Inflammatory macrophage (primary cell): ENCODE data around the gene PIGU.
A peak's percentile ranks its signal among the peaks of the same experiment; 100 is the strongest.

ENCODE experiments used
- DNase-seq, 2 donors: peaks; one replicate each; pipeline ENCODE4 v3.0.0-alpha.2; 2020 to 2022

Gene PIGU

DNA sequence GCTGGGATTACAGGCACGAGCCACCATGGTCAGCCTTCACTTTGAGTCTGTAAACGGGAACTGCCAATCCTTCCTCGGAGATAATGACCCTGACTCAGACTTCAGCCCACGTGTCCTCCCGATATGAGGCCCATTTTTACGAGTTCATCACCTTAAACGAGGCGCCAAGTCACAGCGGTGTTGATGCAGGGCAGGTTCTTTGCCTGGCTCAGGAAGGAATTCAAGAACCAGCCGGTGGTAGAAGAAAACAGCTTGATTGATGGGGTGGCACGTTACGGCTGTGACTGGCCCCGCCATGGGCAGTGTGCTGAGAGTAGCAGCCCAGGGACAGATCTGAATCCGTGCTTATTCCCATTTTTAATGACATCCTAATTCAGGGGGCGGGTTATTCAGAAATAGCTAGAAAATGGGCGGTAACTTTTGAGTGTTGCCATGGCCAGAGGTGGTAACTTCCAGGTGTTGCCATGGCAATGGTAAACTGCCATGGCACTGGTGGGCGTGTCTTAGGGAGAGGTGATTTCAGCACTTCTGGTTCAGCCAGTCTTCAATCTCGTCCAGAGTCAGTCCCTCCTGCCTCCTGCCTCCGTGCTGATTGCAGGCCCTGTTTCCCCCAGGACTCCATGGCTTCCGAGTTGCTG, 127.5 kb downstream of the PIGU start:
- peak; percentile 15 to 16 for DNase-seq

DNA sequence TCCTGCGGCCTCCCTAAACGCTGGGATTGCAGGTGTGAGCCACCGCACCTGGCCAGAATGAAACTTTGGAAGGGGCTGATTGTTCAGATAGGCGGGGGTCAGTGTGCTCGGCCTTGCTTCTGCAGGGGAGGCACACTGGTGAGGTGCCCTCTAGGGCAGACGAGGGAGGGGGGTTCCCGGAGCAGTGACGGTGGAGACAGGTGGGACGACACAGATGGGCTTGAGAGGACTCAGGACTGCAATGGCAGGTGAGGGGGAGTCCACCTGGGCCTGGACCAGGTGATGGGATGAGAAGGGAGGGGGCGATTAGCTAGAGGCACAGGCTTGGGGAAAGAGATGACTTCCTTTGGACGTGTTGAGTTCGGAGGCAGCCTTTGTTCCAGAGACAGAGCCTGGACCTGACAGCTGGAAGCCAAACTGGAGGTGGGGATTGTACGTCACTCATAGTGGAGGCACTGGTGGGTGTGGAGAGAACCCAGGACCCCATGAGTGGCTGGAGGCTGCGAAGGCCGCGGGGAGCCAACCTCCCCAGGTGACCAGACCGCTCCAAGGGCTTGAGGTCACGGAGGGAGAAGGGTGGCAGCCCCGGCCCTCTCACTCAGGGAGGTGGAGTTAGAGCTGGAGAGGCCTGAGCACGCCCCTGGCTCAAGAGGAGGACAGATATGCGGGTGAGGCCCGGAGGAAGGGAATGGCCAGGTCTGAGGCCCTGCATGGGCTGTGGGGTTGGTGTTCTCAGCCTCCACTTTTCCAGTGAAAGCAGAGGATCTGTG, 128.9 kb downstream of the PIGU start:
- no peak for DNase-seq

DNA sequence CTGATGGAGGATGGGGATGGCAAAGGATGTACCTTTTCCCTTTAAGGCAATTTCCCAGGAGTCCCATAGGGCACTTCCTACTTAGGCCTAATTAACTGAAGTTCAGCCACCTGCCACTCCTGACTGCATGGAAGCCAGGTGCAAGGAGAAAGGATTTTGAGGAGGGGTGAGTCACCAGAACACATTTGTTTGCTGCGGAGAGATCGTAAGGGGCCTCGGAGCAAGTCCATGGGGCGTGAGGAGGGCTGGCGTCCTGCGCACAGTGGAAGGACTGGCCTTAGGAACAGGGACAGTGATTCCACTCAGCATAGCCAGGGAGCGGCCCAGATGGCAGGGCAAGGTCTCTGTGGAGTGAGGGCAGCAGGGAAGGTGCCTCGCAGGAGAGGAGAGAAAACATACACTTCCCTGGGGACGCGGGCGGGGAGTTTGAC, 130.1 kb downstream of the PIGU start:
- DNase-seq: no peak

DNA sequence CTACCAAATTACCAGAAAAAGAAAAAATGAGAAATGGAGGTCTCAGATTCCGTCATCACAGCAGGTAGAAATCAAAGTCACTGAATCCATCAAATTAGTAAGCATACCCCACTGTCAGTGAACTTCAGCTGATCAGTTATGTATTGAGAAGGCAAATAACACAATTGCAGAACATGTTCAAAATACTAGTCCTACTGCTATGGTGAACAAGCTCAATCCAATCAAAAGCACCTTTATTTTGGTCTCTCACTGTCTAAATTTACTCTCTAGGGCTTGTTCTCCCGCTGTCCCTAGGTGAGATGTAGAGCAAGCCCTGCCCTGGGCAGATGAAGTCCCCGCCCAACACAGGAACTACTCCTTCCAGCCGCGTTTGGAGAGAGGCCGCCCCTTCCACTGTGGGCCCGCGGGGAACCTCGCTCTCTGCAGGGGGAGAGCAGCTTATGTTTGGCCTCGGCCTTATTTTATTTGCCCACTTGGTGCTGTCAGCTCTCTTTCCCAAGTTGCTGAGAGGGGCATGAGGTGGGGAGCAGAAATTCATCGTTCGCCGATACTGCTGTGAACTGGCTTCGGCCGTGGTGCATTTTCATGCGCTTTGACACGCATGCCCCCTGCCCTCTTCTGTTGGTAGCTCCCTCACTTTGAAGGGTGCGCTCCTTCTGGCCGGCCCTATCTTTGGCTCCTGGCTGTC, 132.6 kb downstream of the PIGU start:
- DNase-seq: no peak

DNA sequence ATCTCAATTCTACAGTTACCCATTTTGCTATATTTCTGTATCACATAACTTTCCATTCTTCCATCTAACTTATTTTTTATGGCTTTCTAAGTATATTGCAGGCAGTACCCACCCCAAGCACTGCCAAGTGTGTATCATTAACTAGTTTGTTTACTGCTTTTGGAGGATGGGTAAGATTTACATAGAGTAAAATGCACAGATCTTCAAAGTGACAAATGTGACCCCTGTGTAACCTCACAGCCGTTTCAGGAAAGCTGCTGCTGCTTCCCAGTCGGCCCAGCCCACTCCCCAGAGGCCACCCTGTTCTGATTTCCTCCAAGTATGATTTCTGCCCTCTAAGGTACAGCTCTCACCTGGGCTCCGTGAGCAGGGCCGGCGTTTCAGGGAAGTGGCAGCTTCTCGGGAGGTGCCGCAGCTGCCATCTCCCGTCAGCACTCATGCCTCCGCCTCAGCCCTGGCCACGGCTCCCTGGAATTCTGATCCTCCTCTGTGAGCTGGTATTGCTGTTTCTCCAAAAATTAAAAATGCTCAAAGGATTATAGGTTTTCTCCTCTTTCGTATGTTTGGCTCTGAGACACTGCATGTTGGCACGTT, 133.3 kb downstream of the PIGU start:
- no peak for DNase-seq

DNA sequence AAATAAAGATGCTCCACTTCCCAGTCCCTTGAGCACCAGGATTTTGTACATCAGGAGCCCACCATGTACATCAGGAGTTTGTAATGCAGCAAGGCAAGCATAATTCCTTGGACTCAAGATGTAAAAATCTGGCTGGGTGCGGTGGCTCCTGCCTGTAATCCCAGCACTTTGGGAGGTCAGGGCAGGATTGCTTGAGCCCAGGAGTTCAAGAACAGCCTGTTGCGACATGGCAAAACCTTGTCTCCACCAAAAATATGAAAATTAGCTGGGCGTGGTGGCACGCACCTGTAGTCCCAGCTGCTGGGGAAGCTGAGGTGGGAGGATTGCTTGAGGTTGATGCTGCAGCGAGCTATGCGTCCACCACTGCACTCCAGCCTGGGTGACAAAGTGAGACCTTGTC, 134.5 kb downstream of the PIGU start:
- DNase-seq: no peak

DNA sequence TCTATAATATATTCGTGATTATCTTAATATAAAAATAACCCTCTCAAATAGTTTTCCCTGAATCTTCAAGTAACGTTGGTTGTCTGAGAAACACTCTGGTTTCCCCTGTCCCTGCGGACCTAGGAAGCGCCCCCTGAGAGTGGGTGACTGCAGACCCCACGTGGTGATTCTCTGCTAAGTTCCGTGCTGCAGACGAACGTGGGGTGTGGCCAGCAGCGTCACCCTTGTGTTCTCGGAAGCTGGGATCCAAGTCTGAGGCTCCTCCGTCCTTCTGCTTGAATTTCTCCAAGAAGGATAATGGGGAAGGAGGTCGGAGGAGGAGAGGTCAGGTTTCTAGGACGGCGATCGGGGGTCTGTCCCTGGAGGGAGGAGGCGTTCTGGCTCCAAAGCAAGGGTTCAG, 135.0 kb downstream of the PIGU start:
- DNase-seq: no peak

DNA sequence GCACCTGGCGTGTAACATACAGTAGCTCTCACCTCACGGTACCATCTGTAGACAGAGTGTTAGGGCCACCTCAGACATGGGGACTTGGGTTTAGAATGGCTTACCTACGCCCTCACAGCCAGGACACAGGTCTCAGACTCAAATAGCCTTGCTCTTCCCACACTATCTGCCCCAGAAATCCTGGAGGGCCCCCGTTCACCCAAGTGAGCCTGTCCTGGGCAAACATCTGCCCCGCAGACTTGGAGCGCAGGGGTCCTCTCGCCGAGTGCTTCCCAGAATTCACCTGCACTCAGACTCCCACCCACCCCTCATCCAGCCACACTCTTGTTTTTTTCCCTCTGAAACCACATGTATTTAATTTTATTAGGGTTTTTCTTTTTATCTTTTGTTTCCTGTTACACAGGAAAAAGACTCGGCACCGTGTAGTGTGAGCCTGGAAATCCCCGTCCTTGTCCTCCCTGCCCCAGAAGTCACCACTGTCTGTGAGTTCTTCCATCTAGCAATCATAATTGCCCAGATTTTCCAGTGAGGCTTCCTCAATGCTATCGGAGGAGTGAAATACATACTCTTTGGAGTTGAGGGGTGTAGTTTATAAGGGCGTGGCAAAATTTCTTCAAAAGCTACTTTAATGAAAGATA, 135.5 kb downstream of the PIGU start:
- no peak for DNase-seq

DNA sequence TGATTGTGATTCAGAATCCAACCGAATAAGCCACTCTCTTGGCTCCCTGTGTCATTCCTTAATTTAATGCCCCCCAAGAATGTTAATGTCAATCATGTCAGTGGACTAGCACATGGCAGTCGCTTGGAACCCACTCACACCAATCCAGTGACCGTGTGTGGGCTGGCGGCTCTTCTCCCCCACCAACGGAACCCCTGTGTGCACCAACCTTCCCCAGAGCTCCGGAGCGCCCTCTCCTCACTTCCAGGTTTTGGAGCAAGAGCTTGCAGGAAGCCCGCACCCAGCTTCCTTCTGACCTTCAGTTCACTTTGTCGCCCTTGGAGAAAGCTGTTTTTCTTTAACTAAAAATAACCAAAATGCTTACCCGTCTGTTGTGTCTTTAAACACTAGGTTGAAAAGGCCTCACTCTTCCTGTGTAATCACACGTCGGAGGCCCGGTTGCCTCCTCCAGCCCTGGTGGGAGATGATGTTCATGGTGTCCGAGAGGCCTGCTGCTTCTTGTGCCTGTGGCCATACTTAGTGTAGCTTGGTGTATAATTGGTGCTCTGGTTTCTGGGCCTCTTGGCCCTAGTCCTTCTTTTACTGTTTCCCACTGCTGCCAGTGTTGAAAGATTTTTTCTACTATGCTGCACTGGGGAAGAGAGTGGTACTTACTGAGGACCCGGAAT, 136.2 kb downstream of the PIGU start:
- no peak for DNase-seq

DNA sequence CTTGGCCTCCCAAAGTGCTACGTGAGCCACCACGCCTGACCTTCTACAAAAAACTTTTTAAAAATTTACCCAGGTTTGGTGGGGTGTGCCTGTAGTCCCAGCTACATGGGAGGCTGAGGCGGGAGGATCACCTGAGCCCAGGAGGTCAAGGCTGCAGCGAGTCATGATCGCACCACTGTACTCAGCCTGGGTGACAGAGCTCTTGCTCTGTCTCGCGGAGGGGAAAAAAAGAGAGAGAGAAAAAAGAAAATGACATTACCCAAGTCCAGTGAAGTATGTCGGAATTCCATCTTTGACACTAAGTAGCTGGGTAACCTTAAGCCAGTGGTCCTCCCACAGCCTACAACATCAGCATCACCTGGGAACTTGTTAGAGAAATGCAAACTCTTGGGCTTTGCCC, 137.1 kb downstream of the PIGU start:
- no peak for DNase-seq

DNA sequence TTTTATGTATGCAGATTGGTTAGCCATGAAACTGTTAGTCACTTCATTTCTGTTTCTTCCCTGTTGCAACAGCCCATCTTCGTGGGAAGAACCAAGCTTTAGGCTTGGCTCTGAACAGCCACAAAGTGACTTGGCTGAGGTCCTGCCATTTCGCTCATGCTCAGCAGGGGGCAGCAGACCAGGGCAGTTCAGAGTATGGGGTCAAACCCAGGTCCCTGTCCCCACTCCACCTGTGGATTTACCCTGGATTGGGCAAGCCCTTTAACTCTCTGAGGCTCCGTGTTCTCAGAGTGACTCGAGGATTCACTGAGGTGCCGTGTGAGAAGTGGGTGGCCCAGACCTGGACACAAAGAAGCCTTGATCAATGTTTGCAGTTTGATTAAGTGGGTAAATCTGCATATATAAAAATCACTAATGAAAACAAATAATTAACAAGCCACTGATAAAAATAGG, 138.2 kb downstream of the PIGU start:
- DNase-seq: peak; percentile 66 to 75

DNA sequence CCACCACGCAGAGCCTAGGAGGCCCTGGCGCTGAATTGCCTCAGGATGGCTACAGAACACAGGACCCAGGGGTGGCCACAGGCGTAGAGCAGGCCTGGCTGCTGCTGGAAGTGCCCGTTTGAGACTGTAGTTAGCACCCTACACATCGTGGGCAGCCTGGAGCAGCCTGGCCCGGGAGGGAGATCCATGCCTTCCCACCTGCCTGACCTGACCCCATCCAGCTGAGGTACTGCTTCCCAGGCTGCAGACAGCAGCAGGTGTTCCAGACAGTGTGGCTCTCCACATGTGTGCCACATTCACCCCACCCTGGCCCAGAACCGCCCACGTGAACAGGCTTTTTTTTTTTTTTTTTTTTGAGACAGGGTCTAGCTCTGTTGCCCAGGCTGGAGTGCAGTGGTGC, 139.2 kb downstream of the PIGU start:
- DNase-seq: no peak

DNA sequence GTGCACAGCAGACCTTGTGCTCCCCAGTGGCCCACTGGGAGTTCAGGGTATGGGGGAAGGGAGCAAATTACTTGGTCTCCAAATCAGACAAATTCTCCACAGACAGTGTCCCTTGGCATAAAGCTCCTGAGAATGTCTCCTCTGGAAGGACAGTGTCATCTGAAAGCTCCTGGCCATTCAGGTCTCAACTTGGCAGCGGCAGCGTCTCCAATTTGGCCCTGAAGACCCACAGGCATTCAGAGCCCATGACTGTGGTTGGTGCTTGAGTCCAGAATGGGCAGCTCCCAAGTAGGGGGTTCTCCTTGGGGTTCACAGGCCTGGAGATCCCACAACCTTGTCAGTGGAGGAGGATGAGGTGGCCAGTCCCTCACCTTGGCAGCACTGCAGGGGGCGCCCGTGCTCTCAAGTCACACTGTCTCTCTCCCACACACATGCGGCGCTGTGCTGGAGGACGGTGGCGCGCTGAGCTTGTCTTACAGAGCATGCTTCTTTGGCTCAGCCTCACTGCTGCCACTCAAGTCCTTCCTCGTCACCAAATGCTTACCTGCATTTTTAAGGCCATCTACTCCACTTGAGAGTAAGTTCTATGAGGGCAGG, 140.0 kb downstream of the PIGU start:
- DNase-seq: peak in 1 of 2 donors; percentile 26

DNA sequence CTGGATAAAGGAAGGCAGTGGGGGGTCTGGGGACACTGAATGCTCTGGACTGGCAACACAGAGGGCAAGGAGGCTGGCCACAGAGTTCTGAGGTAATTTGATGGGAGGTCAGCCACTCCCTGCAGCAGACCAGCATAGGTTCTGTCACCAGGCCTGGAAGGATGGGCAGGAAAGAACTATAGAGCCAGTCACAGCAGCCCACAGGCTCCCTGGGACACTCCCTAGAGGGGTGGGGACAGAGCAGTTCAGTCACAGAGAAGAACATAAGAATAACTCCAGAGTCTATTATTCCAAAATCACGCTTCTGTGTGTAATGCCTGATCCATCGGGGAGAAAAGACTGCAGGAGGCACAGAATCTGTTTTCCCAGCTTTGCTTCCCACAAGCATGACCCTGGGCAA, 141.0 kb downstream of the PIGU start:
- DNase-seq: no peak

DNA sequence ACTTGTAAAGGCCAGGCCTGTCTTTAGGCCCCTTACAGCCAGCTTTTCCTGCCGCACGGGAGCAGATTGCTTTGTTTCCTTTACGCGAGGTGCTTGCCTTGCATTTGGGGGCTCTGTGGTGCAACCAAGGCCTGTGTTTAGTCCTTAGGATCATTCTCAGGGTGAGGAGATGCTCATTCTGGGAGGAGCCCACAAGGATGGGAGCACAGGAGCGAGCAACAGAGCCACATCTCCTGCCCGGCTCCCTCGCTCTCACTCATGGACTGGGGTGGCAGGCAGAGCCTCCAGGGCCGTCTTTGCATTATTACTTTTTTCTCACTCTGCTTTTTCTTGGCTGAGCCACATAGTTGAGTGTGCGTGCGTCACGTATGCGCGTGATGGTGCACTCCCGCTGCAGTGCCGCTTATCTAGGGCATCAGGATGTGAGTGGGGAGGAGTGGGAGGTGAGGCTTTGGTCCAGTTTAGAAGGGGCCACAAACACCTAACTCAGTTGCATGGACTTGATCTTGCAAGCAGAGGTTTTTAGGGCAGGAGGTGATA, 141.5 kb downstream of the PIGU start:
- no peak for DNase-seq

DNA sequence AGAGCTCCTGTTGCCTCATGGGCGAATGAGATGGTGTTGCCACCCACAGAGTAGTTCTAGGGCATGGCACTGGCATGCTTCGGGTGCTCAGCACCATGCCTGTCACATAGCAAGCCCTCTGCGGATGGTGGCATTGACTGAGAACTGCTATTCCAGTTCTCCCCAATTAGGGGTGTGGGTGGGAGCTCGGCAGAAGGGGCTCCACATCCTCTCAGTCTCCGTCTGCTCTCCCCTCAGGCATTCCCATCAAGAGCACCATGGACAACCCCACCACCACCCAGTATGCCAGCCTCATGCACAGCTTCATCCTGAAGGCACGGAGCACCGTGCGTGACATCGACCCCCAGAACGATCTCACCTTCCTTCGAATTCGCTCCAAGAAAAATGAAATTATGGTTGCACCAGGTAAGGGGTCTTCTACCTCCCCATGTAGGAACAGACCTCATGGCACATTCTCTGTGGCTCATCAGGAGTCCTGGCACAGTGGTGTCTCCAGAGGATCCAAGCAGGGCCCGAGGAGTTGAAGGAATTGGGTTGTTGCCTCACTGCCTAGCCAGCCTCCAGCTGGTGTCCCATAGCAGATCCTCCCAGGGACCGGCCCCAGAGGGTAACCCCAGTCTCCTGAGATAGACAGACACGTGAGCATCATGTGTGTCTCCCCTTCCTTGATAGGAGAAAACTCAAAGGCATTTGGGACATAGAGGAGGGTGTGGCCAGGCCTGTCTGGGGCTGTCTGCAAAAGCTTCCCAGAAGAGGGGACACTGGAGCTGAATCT, 142.3 kb downstream of the PIGU start:
- DNase-seq: no peak

DNA sequence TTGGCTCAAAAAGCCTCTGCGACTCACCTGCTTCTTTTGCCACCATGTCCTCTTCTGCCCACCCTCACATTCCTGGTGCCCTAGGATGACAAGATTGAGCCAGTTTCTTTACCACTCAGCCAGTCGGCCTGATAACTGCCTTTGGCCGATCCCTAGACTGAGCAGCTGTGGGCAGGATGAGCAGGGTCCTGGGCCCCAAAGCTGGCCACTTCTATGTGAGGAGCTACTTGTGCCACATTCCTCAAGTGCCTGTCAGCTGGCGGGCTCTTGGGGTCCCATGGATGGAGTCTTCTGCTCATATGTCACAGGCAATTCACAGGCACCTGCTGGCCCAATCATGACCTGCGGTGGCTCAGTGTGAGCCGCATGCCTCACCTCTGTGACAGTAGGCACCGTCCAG, 144.1 kb downstream of the PIGU start:
- no peak for DNase-seq

DNA sequence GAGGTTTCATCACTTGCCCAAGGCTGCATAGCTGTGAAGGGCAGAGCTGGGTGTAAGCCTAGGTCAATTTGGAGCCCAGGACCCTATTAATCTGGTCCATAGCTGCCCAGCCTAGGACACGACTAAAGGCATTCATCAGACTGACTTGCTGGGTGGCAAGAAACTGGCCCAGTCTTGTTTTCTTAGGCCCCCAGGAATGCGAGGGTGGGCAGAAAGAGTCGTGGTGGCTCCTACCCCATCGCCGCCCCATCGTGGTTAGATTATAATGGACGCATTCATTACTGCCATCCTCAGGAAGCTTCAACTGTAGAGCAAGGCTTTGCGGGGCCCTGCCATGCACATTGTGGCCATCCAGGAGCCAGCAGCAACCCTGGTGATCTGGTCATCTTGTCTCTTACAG, 144.6 kb downstream of the PIGU start:
- no peak for DNase-seq

DNA sequence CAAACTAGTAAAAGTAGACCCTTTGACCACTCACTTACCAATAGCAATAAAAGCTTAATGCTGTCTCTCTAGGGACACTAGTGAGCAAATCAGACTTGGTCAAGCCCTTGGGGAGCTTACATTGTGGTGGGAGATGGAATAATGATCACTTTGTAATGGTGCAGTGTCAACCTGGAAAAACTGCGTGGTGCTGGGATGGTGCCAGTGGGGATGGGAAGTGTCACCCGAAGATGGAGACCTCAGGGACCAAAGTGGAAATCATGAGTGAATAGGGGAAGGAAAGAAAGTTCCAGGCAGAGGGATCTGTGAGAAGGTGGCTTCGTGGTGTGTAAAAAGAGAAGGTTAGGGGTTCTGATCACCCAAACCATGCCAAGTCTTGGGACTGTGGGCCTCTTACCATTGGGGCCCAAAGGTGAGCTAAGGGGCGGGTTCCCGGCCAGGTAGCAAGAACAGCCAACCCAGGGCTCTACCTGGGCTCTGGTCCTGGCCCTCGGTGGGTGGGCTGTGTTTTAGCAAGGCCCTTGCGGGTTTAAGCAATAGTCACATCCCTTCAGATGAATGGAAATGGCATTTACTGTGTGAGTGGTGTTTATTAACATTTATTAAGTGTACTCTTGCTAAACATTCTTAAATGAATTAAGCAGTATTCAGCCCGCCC, 145.2 kb downstream of the PIGU start:
- DNase-seq: no peak

DNA sequence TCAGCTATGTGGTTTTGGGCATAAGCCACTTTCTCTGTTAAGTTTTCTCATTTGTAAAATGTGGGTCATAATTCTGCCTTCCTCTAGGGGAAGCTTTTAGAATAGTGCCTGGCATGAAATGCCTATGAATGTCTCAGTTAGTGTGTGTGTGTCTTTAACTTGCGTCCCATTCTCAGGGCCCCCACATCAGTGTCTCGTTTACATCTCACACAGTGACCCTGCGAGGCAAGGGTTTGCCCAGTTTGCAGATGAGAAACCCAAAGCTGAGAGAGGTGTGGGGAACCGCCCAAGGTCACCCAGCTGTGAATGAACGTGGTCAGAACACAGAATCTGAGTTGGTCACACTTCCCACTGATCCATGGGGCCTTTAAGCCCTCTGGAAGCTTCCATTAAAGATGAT, 146.6 kb downstream of the PIGU start:
- no peak for DNase-seq
